Colon (tissue), 2 donors: ENCODE measurements around the gene LARP1.
"Not testable (repeated sequence)": the region's sequence is repeated elsewhere in the genome, so short reads cannot be mapped to it uniquely, and the experiment has no call there.

Experiments
- FAIRE-seq: peaks from 2 replicates; lab custom pipeline; 2012; peaks lifted over from hg19 to GRCh38; lab: Jason Lieb, UNC
- donor health status: control.
- donor health status: control.

Gene LARP1

GRCh38 chr5:154829589-154830218 is 74.5 kb downstream of the LARP1 start:
- no peak for FAIRE-seq

- FAIRE-seq: no peak
These were observed 75.0 kb downstream of the LARP1 start for GRCh38 chr5:154830219-154830595.

DNA sequence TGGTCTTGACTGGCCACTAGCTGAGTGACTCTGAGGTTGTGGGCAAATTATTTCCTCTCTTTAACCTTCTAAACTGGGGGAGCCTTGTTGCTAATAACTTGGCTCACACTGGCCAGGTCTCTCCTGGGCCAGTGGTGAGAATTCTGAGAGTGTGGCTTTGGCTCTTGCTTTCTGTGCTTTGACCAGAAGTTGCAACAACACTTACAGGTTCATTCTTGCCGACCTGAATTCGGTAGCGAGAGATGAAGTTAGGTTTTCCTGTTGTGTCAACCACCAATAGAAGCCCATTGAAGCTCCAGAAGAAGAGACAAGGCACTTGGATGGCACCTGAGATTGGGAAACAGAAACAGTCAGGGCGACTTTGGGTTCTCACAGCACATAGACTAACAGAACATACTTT is 75.4 kb downstream of the LARP1 start:
- FAIRE-seq: no peak

GRCh38 chr5:154831451-154831850 is 76.3 kb downstream of the LARP1 start:
- FAIRE-seq: no peak

- FAIRE-seq: not testable (repeated sequence)
These were observed 77.6 kb downstream of the LARP1 start for GRCh38 chr5:154832804-154833203.

- no peak for FAIRE-seq
These were observed 78.9 kb downstream of the LARP1 start for GRCh38 chr5:154834053-154834452.

GRCh38 chr5:154835701-154836052 is 80.5 kb downstream of the LARP1 start:
- FAIRE-seq: not testable (repeated sequence)

DNA sequence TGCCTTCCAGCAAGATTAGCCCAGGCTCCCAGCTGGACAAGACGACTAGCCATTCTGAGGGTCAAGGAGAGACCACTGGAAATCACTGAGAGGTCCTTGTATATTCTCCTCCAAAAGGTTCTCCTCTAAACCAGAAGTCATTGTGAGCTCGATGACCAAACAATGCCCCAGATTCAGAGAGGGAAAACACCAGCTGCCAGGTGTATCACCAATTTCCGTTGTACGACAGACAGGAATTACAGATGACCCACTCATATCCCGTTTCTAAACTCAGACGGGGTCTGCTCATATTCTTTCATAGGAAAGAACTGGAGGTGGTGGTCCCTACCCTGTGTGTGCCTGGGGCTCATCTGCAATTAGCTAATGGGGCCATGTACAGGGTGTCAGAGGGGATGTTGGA is 81.0 kb downstream of the LARP1 start:
- FAIRE-seq: no peak

- no peak for FAIRE-seq
These were observed 82.1 kb downstream of the LARP1 start for GRCh38 chr5:154837009-154837901.

GRCh38 chr5:154840435-154841272 is 85.5 kb downstream of the LARP1 start:
- FAIRE-seq: no peak

DNA sequence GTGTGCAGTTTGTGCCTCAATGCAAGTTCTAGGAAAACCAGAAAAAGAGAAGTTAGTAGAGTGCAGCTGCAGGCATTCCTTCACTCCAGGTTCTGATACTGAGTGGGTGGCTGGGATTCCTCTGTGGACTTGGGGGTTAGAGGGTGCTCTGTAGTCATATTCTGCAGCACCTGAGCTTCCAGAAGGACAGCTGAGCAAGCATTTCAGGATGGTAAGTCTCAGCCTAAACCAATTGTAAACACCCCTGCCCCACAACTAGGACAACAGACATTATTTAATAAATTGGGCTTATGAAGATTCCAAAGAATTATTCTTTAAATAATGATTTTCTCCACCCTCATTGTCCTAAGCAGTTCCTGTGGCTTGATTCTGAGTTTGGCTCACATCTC is 86.1 kb downstream of the LARP1 start:
- no peak for FAIRE-seq

GRCh38 chr5:154842689-154843530 is 87.7 kb downstream of the LARP1 start:
- no peak for FAIRE-seq

DNA sequence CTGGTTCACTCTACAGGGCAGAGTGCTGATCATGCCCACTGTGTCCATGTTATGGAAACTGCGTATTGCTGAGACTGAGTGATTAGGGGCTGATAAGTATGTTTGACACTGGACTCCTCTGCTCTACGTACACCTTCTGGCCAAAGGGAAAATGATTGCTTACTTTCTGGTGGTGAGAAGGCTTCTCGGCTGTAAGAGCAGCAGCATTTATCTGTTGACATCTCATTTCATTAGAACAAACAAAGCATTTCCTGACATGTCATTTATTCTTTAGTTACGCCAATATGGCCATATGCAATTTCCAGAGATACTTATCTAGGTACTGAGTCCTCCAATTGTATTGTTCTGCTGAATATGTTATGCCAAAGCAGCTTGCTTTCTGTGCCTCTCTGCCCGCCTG is 89.6 kb downstream of the LARP1 start:
- no peak for FAIRE-seq

GRCh38 chr5:154849264-154849785 is 94.1 kb downstream of the LARP1 start:
- FAIRE-seq: no peak

- FAIRE-seq: no peak
These were observed 94.6 kb downstream of the LARP1 start for GRCh38 chr5:154849791-154850201.

- no peak for FAIRE-seq
These were observed 95.3 kb downstream of the LARP1 start, which contains the start of gene FAXDC2 for GRCh38 chr5:154850255-154851062. TSS of gene FAXDC2 (minus strand) at chr5:154850603. CDS start at chr5:154838178, 12,425 bp downstream.

DNA sequence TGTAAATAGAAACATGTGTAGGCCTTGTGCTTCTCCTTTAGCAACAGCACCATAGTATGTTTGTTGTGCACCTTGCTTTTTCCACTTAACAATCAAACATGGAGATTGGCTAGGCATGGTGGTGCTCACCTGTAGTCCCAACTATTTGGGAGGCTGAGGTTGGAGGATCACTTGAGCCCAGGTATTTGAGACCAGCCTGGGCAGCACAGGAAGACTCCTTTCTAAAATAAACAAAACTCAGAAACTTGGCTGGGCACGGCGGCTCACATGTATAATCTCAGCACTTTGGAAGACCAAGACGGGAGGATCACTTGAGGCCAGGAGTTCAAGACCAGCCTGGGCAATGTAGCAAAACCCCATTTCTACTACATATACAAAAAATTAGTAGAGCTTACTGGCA is 96.2 kb downstream of the LARP1 start:
- FAIRE-seq: no peak

DNA sequence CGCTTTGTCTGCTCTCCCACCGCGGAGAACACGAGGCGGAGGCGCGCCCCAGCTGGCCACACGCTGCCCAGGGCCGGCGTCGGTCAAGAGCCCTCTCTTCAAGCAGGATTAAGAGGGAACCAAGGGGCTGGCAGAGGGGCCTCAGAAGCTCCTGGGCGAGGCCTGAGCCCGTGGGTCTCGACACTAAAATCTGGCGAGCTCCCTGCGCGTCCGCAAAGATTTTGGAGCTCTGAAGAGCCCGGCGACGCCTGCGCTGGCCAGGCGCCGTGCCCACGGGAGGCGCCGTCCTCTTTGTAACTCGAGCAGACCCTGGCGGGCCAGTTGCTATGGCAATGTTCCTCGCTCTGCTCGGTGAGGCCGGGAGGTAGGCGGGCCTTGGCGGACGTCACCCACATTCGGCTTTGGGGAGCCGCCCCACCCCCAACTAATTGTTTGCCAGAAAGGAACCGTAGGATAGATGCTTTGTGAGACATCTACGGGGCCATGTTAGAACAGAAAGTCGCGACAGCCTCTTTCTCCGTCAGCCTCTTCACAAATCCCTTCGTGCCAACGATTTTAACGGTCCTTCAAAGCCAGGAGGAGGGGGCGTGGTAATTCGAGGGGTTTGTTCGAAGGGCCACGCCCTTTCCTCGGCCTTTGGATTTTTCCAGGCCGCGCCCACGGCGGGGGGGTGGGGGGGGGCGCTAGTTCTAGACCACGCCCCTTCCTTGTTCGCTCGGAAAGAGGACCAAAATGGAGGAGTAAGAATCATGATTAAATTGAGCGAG is 102.5 kb downstream of the LARP1 start:
- FAIRE-seq: no peak

DNA sequence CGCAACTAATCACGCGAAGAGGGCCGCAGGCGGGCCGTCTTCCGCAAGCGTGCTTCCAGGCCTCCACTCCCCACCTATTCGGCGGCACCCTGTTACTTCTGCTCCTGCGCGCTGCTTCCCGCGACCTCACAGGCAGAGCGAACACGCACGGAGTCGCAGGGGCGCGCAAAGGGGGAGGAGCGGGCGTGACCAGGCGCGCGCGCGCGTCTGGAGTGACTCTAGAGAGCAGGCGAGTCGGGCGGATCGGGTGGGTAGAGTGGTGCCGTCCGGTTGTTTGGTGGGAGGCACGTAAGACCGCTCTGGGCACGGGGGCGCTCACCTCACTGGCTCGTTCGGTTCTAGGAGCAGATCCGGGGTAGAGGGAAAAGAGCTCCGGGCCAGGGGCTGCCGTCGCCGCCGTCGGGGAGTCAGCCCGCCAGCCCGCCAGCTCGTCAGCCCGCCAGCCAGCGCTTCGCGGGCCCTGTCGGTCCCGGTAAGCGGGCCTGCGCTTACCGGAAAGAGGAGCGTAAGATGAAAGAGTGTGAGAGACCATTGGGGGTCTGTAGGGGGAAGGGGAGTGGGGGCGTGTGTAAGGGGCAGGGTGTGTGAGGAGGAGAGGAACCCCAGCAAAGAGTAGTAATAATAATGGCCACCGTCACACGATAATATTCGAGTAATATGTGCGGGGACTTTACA is 103.3 kb downstream of the LARP1 start, which contains the start of gene CNOT8:
Gene CNOT8 (plus strand): TSS at position 331 of the 675 bp plus-strand sequence. CDS start 4,652 bp downstream, outside the sequence.
- no peak for FAIRE-seq
